NCI-H1048 (cell line): ENCODE results near the gene TNNI3.
"Not testable (repeated sequence)": the region's sequence is repeated elsewhere in the genome, so short reads cannot be mapped to it uniquely, and the experiment has no call there.

Source experiments
- DNase-seq: peaks from one replicate; lab custom pipeline; 2025; lab: John Stamatoyannopoulos, UW

The TNNI3 gene

GRCh38 chr19:55157064-55157908, at the start of gene TNNI3:
TNNI3 (minus strand) TSS chr19:55157732; CDS start chr19:55157589, 143 bp downstream.
- no peak for DNase-seq

GRCh38 chr19:55206664-55207500, 49.4 kb upstream of the TNNI3 start:
- DNase-seq = no peak

- not testable (repeated sequence) for DNase-seq
Observed at GRCh38 chr19:55202199-55202598, 44.7 kb upstream of the TNNI3 start.

GRCh38 chr19:55199620-55200204, 42.2 kb upstream of the TNNI3 start:
- no peak for DNase-seq

- no peak for DNase-seq
Observed at GRCh38 chr19:55198651-55199050, 41.1 kb upstream of the TNNI3 start.

GRCh38 chr19:55197528-55197927, 40.0 kb upstream of the TNNI3 start:
- DNase-seq = no peak

GRCh38 chr19:55196803-55197202, 39.3 kb upstream of the TNNI3 start:
- no peak for DNase-seq

- DNase-seq = no peak
Observed at GRCh38 chr19:55193481-55193880, 35.9 kb upstream of the TNNI3 start.

- DNase-seq = no peak
Observed at GRCh38 chr19:55189403-55189835, 31.9 kb upstream of the TNNI3 start.

- DNase-seq = no peak
Observed at GRCh38 chr19:55188625-55189024, 31.1 kb upstream of the TNNI3 start.

GRCh38 chr19:55186080-55186479, 28.5 kb upstream of the TNNI3 start:
- DNase-seq = no peak

- no peak for DNase-seq
Observed at GRCh38 chr19:55181740-55182139, 24.2 kb upstream of the TNNI3 start.

GRCh38 chr19:55179606-55180484, 22.3 kb upstream of the TNNI3 start, which contains the start of gene SYT5:
SYT5 (minus strand) TSS chr19:55180289; CDS start chr19:55179041, 1,248 bp downstream.
- no peak for DNase-seq

GRCh38 chr19:55178781-55179599, 21.5 kb upstream of the TNNI3 start:
- DNase-seq = peak; percentile 53

- no peak for DNase-seq
Observed at GRCh38 chr19:55176076-55176475, 18.5 kb upstream of the TNNI3 start.

- DNase-seq = no peak
Observed at GRCh38 chr19:55175117-55175867, 17.8 kb upstream of the TNNI3 start.

- DNase-seq = no peak
Observed at GRCh38 chr19:55174425-55175116, 17.0 kb upstream of the TNNI3 start.

GRCh38 chr19:55173714-55174409, 16.3 kb upstream of the TNNI3 start:
- no peak for DNase-seq
